ENCODE data around the gene ZC3H10.

DNA sequence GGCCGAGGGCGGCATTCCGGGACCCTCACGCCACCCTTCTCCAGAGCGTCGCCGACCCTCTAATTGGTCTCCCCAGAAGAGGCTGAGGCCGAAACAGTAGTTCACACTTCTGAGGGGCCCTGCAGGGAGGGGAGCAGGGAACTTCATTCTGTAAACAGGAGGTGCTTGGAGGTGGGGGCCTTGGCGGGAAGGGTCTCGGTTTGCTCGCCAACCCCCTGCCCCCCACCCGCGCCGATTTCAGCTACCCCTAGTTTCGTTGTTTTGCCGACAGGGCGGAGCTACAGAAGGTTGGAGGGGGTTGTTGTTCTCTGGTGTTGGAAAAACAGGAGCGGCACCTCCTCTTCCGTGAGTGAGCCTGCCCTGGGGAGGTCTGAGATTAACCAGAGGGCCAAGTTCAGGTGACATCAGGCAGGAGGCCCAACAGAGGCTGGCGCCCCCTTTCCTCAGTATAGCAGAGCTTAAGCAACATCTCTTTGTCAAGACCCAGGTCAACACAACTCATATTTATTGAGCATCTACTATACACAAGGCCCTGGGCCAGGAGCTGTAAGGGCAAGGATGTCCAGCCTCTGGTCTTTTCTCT, 37.4 kb upstream of the ZC3H10 start:
- TF ChIP-seq POLR2A (IDR thresholded peaks at IDR 0.05) = no peak
- TF ChIP-seq, protein P1, sequence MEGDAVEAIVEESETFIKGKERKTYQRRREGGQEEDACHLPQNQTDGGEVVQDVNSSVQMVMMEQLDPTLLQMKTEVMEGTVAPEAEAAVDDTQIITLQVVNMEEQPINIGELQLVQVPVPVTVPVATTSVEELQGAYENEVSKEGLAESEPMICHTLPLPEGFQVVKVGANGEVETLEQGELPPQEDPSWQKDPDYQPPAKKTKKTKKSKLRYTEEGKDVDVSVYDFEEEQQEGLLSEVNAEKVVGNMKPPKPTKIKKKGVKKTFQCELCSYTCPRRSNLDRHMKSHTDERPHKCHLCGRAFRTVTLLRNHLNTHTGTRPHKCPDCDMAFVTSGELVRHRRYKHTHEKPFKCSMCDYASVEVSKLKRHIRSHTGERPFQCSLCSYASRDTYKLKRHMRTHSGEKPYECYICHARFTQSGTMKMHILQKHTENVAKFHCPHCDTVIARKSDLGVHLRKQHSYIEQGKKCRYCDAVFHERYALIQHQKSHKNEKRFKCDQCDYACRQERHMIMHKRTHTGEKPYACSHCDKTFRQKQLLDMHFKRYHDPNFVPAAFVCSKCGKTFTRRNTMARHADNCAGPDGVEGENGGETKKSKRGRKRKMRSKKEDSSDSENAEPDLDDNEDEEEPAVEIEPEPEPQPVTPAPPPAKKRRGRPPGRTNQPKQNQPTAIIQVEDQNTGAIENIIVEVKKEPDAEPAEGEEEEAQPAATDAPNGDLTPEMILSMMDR (IDR thresholded peaks at IDR 0.05 in 8 of 11, conservative IDR thresholded peaks at IDR 0.05 in 3 of 11) = no peak
